ENCODE results near the gene GPX1. TPM values are rescaled to one million over a fixed set of nuclear protein-coding genes. Genes with fewer than 3 reads are reported as not detected.
"Not testable (repeated sequence)": the region's sequence is repeated elsewhere in the genome, so short reads cannot be mapped to it uniquely, and the experiment has no call there.

The GPX1 gene
- total RNA-seq (2014; rRNA removed; shearing (Covaris generic)) = 77.6 and 82.3 TPM in 2 replicates
- total RNA-seq (2022) = 119 and 148 TPM in 2 replicates
- Bru-seq, nascent RNA = percentile 83 among the genes with signal in this experiment
- percentile 93 among the genes with signal in this experiment for BruChase-seq, experiment 1, labeled RNA remaining after a 6-hour chase
- percentile 77 among the genes with signal in this experiment for BruChase-seq, experiment 2, labeled RNA remaining after a 2-hour chase
- long read RNA-seq, transcript GPX1-202 (2 exons, 1,151 nt) = major isoform, 117 of 118 reads
- long read RNA-seq, partial matches to known transcripts = 0 of 118 reads
- long read RNA-seq, other reads (novel, unspliced or antisense) = 0 of 118 reads

- H4K20me1 ChIP-seq (ENCODE audit: insufficient read depth, low read length) = no peaks in the 10 kb centered on the region
- H3K9me3 ChIP-seq (ENCODE audit: low read length) = no peaks in the 10 kb centered on the region
- H3K9me2 ChIP-seq (ENCODE audit: insufficient read depth, low read length) = no peaks in the 10 kb centered on the region
- intact Hi-C loops (cut with micrococcal nuclease; ENCODE audit: unreplicated experiment) = loop anchor here (1.0 to 2.0 kb wide), 3 partner anchors 18 to 52 kb away; partner anchors contain the start of genes RHOA and USP4
- H3K36me3 ChIP-seq (ENCODE audit: insufficient read depth, low read length) = peaks cover 83% of the 10 kb centered on the region
- peak; percentile 90 for DNase-seq (ENCODE audit: low spot score)
- H3K4me1 ChIP-seq (ENCODE audit: insufficient read depth, low read length, poor library complexity, severe bottlenecking) = peaks cover 31% of the 10 kb centered on the region
- no TSS peak for BruUV-seq (replicated peaks)
- H3K27ac ChIP-seq (ENCODE audit: low read depth, low read length, poor library complexity, severe bottlenecking) = peak within 1 kb of the TSS; percentile 76
- ChIA-PET CTCF (ENCODE audit: unreplicated experiment) (interaction anchor here (0.7 to 1.4 kb wide), 3 partner anchors 18 to 53 kb away, joined by 3 to 5 read pairs (median 3); partner anchors contain the start of genes RHOA and USP4), POLR2A (interaction anchor here (0.6 to 2.6 kb wide), 7 partner anchors 10 to 96 kb away, joined by 3 to 17 read pairs (median 4); partner anchors contain the start of gene USP4)
- H3K4me2 ChIP-seq (ENCODE audit: low read length) = peak within 1 kb of the TSS; percentile 73
- no peak for TF ChIP-seq EZH2phosphoT487 (IDR thresholded peaks at IDR 0.05; ENCODE audit: borderline replicate concordance, low read depth, low read length)
- TF ChIP-seq, protein P1, sequence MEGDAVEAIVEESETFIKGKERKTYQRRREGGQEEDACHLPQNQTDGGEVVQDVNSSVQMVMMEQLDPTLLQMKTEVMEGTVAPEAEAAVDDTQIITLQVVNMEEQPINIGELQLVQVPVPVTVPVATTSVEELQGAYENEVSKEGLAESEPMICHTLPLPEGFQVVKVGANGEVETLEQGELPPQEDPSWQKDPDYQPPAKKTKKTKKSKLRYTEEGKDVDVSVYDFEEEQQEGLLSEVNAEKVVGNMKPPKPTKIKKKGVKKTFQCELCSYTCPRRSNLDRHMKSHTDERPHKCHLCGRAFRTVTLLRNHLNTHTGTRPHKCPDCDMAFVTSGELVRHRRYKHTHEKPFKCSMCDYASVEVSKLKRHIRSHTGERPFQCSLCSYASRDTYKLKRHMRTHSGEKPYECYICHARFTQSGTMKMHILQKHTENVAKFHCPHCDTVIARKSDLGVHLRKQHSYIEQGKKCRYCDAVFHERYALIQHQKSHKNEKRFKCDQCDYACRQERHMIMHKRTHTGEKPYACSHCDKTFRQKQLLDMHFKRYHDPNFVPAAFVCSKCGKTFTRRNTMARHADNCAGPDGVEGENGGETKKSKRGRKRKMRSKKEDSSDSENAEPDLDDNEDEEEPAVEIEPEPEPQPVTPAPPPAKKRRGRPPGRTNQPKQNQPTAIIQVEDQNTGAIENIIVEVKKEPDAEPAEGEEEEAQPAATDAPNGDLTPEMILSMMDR (conservative IDR thresholded peaks at IDR 0.05; ENCODE audit: low read length) = no peak
- peaks cover 9% of the 10 kb centered on the region; the same call in 1 of the 2 replicates for H3K79me2 ChIP-seq (ENCODE audit: insufficient read depth, low read depth, low read length)
- no peak within 1 kb of the TSS; the same call in 1 of the 2 replicates for H2AFZ ChIP-seq (ENCODE audit: low read length)
- peak within 1 kb of the TSS; percentile 68 for H3K4me3 ChIP-seq (ENCODE audit: low read depth, low read length, poor library complexity, severe bottlenecking)
These were observed at the start of gene GPX1 for GRCh38 chr3:49358217-49358883. TSS of gene GPX1 (minus strand) at chr3:49358353. CDS start at chr3:49358278, 75 bp downstream.

DNA sequence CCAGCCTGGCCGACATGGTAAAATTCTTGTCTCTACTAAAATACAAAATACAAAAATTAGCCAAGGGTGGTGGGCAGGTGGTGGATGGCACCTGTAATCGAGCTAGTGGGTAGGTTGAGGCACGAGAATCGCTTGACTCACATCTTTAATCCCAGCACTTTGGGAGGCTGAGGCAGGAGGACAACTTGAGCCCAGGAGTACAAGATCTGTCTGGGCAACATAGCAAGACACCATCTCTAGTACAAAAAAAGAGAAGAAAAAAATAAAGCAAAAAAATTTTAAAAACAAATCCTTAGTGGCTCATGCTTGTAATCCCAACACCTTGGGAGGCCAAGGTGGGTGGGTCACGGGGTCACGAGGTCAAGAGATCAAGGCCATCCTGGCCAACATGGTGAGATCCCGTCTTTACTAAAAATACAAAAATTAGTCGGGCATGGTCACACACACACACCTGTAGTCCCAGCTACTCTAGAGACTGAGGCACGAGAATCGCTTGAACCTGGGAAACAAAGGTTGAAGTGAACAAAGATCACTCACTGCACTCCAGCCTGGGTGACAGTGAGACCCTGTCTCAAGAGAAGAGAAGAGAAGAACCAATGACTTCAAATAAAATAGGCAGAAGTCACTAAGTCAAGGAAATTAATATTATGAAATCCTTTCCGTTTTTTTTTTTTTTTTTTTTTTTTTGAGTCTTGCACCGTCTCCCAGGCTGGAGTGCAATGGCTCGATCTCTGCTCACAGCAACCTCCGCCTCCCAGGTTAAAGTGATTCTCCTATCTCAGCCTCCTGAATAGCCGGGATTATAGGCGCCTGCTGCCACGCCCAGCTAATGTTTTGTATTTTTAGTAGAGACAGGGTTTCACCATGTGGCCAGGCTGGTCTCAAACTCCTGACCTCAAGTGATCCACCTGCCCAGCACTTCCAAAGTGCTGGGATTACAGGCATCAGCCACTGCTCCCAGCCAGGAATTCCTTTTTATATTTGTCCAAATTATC is 48.7 kb upstream of the GPX1 start:
- no peak for DNase-seq (ENCODE audit: low spot score)
- ChIA-PET POLR2A (interaction anchor here (0.7 to 1.6 kb wide), 2 partner anchors 17 to 67 kb away, joined by 4 to 5 read pairs; partner anchors contain the start of gene USP4), CTCF (ENCODE audit: unreplicated experiment) (no interaction called here)
- Histone ChIP-seq H3K4me1 (ENCODE audit: insufficient read depth, low read length, poor library complexity, severe bottlenecking) (peaks cover 41% of the 10 kb centered on the region), H3K4me2 (ENCODE audit: low read length) (peak overlapping the region; percentile 86), H2AFZ (ENCODE audit: low read length) (no peak overlapping the region), H3K9me2 (ENCODE audit: insufficient read depth, low read length) (no peaks in the 10 kb centered on the region), H3K4me3 (ENCODE audit: low read depth, low read length, poor library complexity, severe bottlenecking) (peak overlapping the region; percentile 24), H3K9me3 (ENCODE audit: low read length) (0 out of 2 replicates have a peak, but pooled peaks cover 9% of the 10 kb centered on the region), H3K36me3 (ENCODE audit: insufficient read depth, low read length) (peaks cover 64% of the 10 kb centered on the region), H3K79me2 (ENCODE audit: insufficient read depth, low read depth, low read length) (peaks cover 99% of the 10 kb centered on the region), H3K27ac (ENCODE audit: low read depth, low read length, poor library complexity, severe bottlenecking) (peak overlapping the region; percentile 10), H4K20me1 (ENCODE audit: insufficient read depth, low read length) (peaks cover 45% of the 10 kb centered on the region)
- no TSS peak for BruUV-seq (replicated peaks)
- intact Hi-C loops (cut with micrococcal nuclease; ENCODE audit: unreplicated experiment) = no loop called here
- TF ChIP-seq EZH2phosphoT487 (IDR thresholded peaks at IDR 0.05; ENCODE audit: borderline replicate concordance, low read depth, low read length) = no peak
- TF ChIP-seq, protein P1 (conservative IDR thresholded peaks at IDR 0.05; ENCODE audit: low read length) = no peak

- peaks cover 67% of the 10 kb centered on the region for H3K36me3 ChIP-seq (ENCODE audit: insufficient read depth, low read length)
- peaks cover 48% of the 10 kb centered on the region for H4K20me1 ChIP-seq (ENCODE audit: insufficient read depth, low read length)
- H3K9me3 ChIP-seq (ENCODE audit: low read length); DNase-seq (ENCODE audit: low spot score); intact Hi-C loops (cut with micrococcal nuclease; ENCODE audit: unreplicated experiment); H3K27ac ChIP-seq (ENCODE audit: low read depth, low read length, poor library complexity, severe bottlenecking); H3K4me2 ChIP-seq (ENCODE audit: low read length); H2AFZ ChIP-seq (ENCODE audit: low read length); BruUV-seq (replicated peaks); H3K9me2 ChIP-seq (ENCODE audit: insufficient read depth, low read length); CTCF ChIA-PET (ENCODE audit: unreplicated experiment); H3K4me3 ChIP-seq (ENCODE audit: low read depth, low read length, poor library complexity, severe bottlenecking): not testable (repeated sequence)
- POLR2A ChIA-PET = interaction anchor here (0.7 to 1.6 kb wide), 2 partner anchors 43 to 66 kb away, joined by 4 to 5 read pairs; partner anchors contain the start of gene USP4
- H3K4me1 ChIP-seq (ENCODE audit: insufficient read depth, low read length, poor library complexity, severe bottlenecking) = peaks cover 52% of the 10 kb centered on the region
- peaks cover 100% of the 10 kb centered on the region for H3K79me2 ChIP-seq (ENCODE audit: insufficient read depth, low read depth, low read length)
These were observed 47.4 kb upstream of the GPX1 start for GRCh38 chr3:49405570-49405969.
